ENCODE data around the gene MCF2. TPM values are rescaled to one million over a fixed set of nuclear protein-coding genes. Genes with fewer than 3 reads are reported as not detected.

MCF2 gene
- total RNA-seq, 1 experiment from 2014 or later: 0.15 TPM

- TF ChIP-seq MAX (IDR thresholded peaks at IDR 0.05): no peak
- TF ChIP-seq REST (IDR thresholded peaks at IDR 0.05; ENCODE audit: low read depth): no peak
- no peak for TF ChIP-seq EZH2phosphoT487 (IDR thresholded peaks at IDR 0.05; ENCODE audit: borderline replicate concordance)
- no peak for TF ChIP-seq CBX3 (IDR thresholded peaks at IDR 0.05; ENCODE audit: low read depth)
- TF ChIP-seq POLR2AphosphoS5 (IDR thresholded peaks at IDR 0.05; ENCODE audit: low read depth, low read length): no peak
- no peak for TF ChIP-seq SRF (IDR thresholded peaks at IDR 0.05; ENCODE audit: low read depth)
- no peak for TF ChIP-seq POLR2A (IDR thresholded peaks at IDR 0.05; ENCODE audit: borderline replicate concordance, extremely low read depth, insufficient read depth, insufficient read length)
- TF ChIP-seq FOSL1 (IDR thresholded peaks at IDR 0.05; ENCODE audit: low read depth): no peak
- TF ChIP-seq ZFX (IDR thresholded peaks at IDR 0.05): no peak
- TF ChIP-seq ZNF274 (IDR thresholded peaks at IDR 0.05; ENCODE audit: low read depth, low read length): no peak
- TF ChIP-seq EZH2 (IDR thresholded peaks at IDR 0.05): no peak
- no peak for TF ChIP-seq SIN3A (IDR thresholded peaks at IDR 0.05; ENCODE audit: low read depth)
- no peak for TF ChIP-seq ZBTB33 (IDR thresholded peaks at IDR 0.05; ENCODE audit: extremely low read depth, insufficient replicate concordance, low read length)
- TF ChIP-seq ATF3 (IDR thresholded peaks at IDR 0.05): no peak
- no peak for DNase-seq (ENCODE audit: low read depth, low spot score)
- intact Hi-C loops (cut with micrococcal nuclease): no loop called here
- no peaks in the 10 kb centered on the region for H4K20me1 ChIP-seq (ENCODE audit: insufficient read depth)
- H3K9me3 ChIP-seq (ENCODE audit: control insufficient read depth in 1 of 2, insufficient read depth in 1 of 2, low read depth in 1 of 2, low read length in 2 of 2): no peaks in the 10 kb centered on the region
- CTCF ChIA-PET: no interaction called here
- no peaks in the 10 kb centered on the region for H3K9me2 ChIP-seq (ENCODE audit: insufficient read depth)
- no peak for ATAC-seq
- no peak overlapping the region for H3K4me2 ChIP-seq (ENCODE audit: low read length)
- no peak overlapping the region for H3K4me3 ChIP-seq (replicated peaks in 1 of 2; ENCODE audit: low read depth in 1 of 2, low read length in 2 of 2)
- no peak overlapping the region for H3K27ac ChIP-seq (ENCODE audit: low read depth, low read length)
- H3K9ac ChIP-seq (ENCODE audit: low read length): no peak overlapping the region
- no peaks in the 10 kb centered on the region for H3K4me1 ChIP-seq (ENCODE audit: control insufficient read depth in 1 of 2, insufficient read depth in 2 of 2, low read length in 2 of 2)
- POLR2A ChIA-PET: no interaction called here
- H2AFZ ChIP-seq (ENCODE audit: low read depth, low read length, poor library complexity, severe bottlenecking): no peak overlapping the region
- no TSS peak for BruUV-seq (replicated peaks)
- H3K27me3 ChIP-seq (ENCODE audit: insufficient read depth, low read length): no peaks in the 10 kb centered on the region
- RAD21 ChIA-PET (ENCODE audit: low non-redundant PET in 1 of 2, low total read pairs in 2 of 2, uncharacterized antibody in 2 of 2, unreplicated experiment in 2 of 2): no interaction called here
- no peaks in the 10 kb centered on the region for H3K36me3 ChIP-seq (ENCODE audit: control insufficient read depth in 1 of 2, insufficient read depth in 2 of 2, low read length in 2 of 2)
- no peaks in the 10 kb centered on the region for H3K79me2 ChIP-seq (ENCODE audit: insufficient read depth, low read length)
These were observed 126.9 kb downstream of the MCF2 start for GRCh38 chrX:139581068-139581467.

Data from HCT116 (cell line).